NCI-H69 (cell line): ENCODE data around the gene MMP14.
"Not testable (repeated sequence)": the region's sequence is repeated elsewhere in the genome, so short reads cannot be mapped to it uniquely, and the experiment has no call there.

ENCODE experiments used
- DNase-seq: peaks from one replicate; lab custom pipeline; 2025; lab: John Stamatoyannopoulos, UW

The MMP14 gene

GRCh38 chr14:22814941-22815713 lies 21.3 kb upstream of the MMP14 start, which contains the start of gene SLC7A7:
SLC7A7 (minus strand) TSS chr14:22815435; CDS start chr14:22813398, 2,037 bp downstream.
- no peak for DNase-seq

DNA sequence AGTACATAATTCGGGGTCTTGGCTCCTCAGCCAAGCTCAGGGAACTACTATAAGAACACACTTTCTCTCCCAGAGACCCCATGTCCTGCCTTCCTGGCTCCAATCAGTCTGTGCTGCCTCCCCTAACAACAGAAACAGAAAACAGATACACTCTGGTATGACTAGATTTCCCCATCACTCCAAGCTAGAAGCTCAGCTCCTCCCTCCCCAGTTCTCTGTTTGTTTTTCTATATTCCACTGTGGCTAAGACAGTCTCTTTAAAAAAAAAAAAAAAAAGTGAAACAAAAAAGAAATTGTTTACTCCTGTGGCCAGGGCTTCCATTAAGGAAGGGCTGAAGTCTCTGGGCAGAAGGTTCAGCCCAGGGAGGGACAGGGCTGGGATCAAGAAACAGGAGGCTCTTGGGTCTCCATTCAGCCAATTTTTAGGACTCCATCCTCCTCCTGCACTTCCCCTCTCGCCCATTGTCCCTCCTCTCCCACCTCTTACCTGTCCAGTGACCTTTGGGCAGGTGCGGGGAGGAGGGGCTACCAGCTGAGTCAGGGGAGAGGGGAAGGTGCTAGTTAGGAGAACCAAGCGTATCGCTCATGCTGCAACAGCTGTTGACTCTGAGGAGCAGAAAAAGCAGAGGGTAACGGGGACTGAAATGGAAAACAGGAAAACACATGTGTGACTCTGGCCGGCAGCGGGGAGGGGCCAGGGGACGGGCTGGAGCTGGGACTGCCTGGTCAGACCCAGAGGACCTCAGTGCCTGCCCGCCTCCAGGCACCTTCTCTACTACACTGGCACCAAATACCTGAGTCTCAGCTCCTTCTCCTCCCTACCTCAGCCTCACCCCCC lies 17.0 kb upstream of the MMP14 start:
- DNase-seq: peak; percentile 36

DNA sequence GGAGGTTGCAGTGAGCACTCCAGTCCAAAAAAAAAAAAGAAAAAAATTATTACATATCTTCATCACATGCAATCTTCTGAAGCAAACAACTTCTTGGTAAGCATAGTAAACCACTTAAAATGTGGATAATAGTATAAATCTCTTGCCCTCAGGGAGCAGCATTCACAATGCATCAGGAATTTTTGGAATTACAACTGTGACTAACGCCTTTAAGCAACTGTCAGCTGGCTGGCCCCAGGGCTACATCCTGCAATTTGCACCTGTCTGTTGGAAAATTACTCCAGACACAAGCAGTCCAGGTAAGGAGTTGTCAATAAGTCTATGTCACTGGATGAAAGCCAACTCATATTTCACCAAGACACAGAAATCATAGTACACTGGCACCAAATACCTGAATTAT lies 15.7 kb upstream of the MMP14 start:
- peak; percentile 78 for DNase-seq

DNA sequence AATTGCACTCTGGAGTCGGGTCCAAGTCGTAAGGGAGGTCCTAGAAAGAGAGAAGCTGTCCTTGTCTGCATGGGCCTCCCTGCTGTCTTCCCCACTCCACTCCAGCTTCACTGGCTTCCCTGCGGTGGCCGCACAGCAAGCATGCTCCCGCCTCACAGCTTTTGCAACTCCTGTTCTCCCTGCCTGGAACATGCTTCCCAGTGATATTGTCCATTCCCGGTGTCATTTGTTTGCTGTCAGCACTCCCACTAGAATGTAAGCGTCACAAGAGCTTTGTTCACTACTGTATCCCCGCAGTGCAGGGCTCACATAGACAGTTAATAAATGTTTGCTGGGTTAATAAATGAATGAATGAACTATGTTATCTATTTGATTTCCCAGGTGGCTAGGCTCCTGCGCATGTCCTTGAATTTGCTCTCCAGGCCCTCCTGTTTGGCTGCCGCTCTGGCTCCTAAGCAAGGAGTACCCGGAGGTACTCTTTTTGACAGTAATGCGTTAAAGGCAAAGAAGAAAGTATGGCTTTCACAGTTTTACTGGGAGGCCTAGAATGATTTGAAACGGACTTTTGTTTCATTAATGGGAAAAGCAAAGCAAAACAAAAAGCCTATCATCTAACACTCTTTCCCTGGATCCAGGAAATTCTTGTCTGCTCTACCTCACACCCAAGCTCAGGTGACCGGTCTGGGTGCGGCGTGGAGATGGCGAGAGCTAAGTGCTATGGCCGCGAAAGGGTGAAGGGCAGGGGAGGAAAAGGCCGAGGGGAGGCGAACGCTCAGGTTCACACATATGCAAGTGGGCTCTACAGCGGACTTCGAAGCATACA lies 15.0 kb upstream of the MMP14 start:
- peak; percentile 86 for DNase-seq

DNA sequence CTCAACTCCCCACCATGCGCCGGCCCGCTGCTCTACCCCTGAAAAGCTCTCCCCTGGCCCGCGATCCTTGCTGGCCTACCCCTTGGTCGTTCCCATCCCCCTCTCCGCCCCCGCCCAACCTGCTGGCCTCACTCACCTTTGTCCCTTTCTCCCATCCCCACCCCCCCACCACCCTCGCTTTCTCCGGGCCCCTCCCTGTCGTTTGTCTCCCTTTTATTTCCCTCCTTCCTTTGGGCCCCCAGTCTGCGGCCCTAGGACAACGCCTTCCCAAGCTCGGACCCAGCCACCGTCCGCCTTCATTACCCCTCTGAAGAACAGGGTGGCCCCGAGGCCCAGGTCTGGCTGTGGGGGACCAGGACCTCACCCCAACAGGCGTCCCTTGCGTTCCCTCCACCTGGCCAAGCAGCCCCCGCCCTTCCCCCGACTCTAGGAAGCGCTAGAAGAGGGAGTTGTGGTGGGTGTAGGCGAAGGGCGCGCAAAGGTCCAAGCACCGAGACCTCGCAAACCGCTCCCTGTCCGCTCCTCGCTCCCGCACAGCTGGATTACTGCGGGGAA lies 14.3 kb upstream of the MMP14 start:
- DNase-seq: no peak

GRCh38 chr14:22822571-22823098 lies 13.8 kb upstream of the MMP14 start:
- peak; percentile 77 for DNase-seq

DNA sequence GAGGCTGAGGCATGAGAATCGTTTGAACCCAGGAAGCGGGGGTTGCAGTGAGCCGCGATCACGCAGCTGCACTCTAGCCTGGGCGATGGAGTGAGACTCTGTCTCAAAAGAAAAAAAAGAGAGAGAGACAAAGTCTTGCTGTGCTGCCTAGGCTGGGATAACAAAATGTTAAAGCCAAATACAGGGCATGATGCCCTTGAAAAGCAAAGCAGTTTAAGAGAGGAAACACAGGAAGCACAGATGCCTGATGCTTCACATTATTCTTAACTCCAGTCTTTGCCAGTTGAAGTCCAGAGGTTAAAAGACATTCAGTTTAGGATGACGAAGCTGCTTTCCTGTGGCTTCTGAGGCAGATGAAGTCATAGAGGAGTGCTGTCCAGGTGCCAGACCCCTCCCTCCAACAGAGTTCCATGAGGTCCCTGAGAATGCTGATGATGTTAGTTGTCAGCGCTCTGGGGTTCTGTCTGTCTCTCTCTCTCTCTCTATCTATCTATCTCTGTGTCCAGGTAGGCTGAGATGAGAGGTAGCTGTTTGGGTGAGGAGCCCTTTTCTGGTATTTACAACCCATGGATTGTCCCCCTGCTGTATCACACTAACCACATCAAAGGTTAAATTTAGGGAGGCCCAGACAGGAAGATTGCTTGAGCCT lies 11.6 kb upstream of the MMP14 start:
- DNase-seq: peak; percentile 17

- not testable (repeated sequence) for DNase-seq
Observed at GRCh38 chr14:22829076-22829660, 7.2 kb upstream of the MMP14 start.

- DNase-seq: peak; percentile 96
Observed at GRCh38 chr14:22829661-22830442, 6.5 kb upstream of the MMP14 start, which contains the start of gene MRPL52. MRPL52 (plus strand) TSS chr14:22829887; CDS start chr14:22829913, 26 bp downstream.

GRCh38 chr14:22830443-22831010 lies 5.9 kb upstream of the MMP14 start:
- DNase-seq: no peak

DNA sequence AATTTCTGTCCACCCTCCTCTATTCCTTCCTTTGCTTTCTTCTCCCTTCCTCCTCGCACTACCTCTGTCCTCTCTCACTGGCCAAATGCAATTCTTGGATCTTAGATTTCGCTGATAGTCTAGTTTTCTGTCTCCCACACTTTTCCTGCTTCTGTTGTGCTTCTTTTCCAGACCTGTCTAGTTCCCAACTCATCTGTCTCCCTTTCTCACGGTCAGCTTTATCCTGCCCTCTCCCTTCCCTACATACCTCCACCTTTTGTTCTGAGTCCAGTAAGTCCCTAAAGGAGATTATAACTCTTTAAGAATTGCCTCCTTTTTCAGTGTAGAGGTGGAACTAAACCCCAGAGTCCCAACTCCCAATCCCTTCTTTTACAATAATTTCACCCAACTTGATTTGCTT lies 880 bp upstream of the MMP14 start:
- no peak for DNase-seq

- DNase-seq: peak; percentile 32
Observed at GRCh38 chr14:22837114-22837749, 847 bp downstream of the MMP14 start.

DNA sequence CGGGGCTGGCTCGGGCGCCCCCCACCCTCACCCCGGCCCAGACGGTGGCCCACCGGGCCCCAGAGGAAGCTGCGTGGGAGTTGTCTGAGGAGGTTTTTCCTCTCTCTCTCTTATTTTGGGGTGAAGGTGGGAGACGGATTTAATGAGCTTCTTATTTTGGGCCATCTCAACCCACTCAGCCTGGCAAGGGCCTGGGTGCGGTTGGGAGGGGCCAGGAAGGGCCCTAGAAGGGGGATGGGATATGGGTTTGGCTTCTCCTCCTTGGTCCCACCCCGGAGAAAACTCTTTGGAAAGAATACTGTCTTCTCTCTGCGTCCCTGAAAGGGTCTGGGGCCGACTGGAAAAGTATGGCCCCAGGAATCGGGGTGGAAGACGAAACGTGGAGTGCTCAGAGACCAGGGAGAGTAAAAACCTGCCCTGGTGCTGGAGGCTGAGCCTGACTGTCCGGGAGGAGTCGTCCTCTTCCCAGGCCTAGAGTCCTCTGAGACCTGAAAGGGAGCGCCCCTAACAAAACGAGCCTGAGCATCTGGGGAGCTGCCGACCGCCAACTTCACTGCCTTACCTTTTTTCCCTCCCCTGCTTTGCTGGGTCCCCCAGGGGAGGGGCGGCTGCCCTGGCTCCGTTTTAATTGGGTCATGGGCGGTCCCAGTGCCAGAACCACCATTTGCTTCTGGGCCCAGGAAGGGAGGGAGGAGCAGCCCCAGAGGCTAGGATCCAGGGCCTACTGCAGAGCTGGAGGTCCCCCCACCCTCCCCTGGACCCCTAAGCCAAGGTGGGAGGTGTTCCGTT lies 1.6 kb downstream of the MMP14 start:
- no peak for DNase-seq

DNA sequence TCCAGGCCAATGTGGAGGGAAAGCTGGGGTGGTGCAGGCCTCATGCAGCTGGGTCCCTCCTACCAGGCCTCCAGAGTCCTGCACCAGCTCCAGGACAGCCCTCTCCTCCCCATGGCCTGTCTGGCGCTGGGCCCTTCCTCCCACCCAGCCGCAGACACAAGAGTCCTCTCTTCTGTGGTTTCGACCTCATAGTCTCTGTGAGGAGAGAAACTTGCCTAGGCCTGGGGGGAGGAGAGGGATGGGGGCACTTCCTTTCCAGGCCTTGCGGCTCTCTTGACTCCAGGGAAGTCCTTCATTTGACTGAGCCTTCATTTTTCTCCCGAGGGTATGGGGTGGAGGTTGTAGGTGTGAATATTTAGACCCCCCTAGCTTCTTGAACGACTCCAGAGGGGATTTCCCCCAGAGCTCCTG lies 2.3 kb downstream of the MMP14 start:
- DNase-seq: no peak

- no peak for DNase-seq
Observed at GRCh38 chr14:22839159-22839779, 2.9 kb downstream of the MMP14 start.

GRCh38 chr14:22841311-22841710 lies 4.9 kb downstream of the MMP14 start:
- DNase-seq: no peak

DNA sequence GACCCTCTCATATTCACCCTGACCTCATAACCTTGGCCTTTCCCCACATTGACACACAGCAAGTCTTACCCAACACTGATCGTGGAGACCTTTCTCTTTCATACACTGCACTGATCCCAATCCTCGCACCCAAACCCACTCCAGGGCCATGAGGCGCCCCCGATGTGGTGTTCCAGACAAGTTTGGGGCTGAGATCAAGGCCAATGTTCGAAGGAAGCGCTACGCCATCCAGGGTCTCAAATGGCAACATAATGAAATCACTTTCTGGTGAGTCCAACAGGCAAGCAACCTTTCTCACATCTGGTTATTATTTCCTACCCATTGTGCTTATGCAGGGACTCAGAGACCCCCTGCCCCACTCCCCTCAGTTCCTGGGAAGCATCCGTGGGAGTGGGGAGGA lies 5.4 kb downstream of the MMP14 start:
- no peak for DNase-seq
